ENCODE results near the gene IL17RE.
"Not testable (repeated sequence)": the region's sequence is repeated elsewhere in the genome, so short reads cannot be mapped to it uniquely, and the experiment has no call there.

Gene IL17RE

DNA sequence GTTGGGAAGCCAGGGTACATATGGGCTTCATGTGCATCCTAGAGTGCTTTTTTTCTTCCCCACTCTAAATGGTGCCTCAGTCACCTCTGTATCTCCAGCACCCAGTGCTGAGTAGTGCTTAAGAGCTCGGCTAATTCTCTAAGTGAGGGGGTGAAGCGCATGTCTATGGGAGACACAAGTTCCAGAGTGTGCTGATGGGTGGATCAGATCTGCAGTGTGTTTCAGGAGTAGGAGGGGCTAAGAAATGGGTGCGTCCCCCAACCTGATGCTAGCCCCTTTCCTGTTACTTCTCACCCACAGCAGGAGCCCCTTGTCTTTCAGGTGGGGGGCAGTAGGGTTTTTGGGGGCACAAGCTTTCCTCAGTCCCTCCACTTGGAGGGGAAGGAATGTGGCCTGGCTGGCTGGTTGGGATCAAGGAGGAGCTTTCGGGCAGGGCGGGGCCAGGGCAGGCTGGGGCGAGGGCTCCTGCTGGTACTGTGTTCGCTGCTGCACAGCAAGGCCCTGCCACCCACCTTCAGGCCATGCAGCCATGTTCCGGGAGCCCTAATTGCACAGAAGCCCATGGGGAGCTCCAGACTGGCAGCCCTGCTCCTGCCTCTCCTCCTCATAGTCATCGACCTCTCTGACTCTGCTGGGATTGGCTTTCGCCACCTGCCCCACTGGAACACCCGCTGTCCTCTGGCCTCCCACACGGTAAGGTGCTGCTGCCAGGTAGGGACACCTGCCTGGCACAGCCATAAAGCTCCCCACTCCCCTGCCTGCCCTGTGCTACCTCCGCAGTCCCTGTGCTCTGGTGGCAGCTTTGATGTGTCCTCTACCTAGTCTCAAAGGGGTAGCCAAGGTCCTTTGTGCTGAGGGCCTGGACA lies at the start of gene IL17RE:
TSS of gene IL17RE (plus strand) at position 477 of the 866 bp plus-strand sequence. CDS start at position 562, 85 bp downstream.
- DNase-seq (ENCODE audit: low read depth): no peak

GRCh38 chr3:9854291-9854940 lies 48.2 kb upstream of the IL17RE start:
- DNase-seq (ENCODE audit: low read depth): not testable (repeated sequence)

GRCh38 chr3:9855594-9855993 lies 47.1 kb upstream of the IL17RE start:
- DNase-seq (ENCODE audit: low read depth): no peak

- no peak for DNase-seq (ENCODE audit: low read depth)
Measured at GRCh38 chr3:9859530-9860025, 43.1 kb upstream of the IL17RE start.

DNA sequence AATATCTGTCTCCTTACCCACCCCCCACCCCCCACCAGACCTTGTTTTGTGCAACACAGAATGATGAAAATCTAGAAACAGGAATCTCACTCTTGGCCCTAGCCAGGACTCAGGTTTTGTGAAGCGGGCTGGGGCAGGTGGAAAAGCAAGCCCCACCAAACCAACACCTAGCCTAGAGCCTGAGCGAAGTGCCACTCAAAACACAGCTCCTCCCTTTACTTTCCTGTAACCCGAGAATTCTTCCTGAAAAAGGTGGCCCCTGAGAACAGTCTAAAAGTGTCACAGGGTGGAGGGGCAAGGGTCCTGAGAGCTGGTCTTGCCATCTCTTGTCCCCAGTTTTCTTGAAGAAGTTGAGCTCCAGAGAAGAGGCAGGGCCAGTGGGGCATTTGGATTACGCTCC lies 41.4 kb upstream of the IL17RE start:
- no peak for DNase-seq (ENCODE audit: low read depth)

DNA sequence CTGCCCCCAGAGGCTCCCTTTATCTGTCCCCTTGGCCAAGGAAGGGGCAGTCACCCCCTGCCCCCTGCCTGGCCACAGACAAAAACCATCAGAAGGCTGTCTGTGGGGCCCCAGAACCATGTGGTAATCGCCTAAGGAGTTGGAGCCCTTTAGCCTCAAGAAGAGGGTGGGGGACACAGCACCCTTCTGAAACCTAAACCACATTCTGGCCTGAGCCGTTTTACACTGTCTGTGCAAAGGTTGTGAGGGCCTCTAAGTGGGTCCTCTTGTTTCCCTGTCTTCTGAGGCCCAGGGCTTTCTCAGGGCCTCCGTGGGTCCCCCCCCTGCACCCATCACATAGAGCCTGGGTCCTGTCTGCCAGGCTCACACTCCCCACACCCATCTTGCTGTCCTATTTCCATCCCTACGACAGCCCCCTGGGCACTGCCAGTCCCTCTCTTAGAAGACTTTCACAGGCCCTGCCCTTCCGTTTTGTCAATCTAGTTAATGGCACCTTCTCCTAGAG lies 41.0 kb upstream of the IL17RE start:
- no peak for DNase-seq (ENCODE audit: low read depth)

DNA sequence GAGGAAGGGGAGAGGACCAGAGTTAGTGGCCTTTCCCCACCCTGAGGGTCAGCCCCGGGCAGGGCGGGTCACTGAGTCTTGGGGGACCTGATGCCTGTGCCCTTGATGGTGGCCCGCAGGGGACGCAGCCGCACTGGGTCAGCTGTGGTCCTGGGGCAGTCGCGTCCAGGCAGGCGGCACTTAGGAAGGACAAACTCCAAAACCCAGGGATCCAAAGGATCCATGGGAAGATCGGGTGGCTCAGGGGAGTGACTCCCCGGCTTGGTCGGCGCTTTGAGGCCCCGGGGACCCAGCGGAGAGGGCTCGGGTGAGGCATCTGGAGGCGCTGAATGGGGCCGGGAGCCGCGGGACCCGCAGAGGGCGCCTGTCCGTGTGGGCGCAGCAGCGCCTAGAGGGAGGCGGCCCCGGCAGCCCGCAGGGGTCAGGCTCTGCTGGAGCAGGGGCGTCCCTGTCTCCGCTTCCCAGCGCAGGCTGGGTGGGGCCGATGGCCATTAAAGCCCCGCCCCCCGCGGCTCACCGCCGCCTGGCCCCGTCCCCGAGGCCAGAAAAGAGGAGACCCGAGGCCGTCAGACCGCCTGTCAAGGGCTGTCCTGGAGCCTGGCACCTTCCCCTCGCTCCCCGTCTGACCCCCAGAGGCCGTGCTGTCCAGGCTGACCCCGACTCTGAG lies 40.1 kb upstream of the IL17RE start:
- peak; percentile 44 for DNase-seq (ENCODE audit: low read depth)

DNA sequence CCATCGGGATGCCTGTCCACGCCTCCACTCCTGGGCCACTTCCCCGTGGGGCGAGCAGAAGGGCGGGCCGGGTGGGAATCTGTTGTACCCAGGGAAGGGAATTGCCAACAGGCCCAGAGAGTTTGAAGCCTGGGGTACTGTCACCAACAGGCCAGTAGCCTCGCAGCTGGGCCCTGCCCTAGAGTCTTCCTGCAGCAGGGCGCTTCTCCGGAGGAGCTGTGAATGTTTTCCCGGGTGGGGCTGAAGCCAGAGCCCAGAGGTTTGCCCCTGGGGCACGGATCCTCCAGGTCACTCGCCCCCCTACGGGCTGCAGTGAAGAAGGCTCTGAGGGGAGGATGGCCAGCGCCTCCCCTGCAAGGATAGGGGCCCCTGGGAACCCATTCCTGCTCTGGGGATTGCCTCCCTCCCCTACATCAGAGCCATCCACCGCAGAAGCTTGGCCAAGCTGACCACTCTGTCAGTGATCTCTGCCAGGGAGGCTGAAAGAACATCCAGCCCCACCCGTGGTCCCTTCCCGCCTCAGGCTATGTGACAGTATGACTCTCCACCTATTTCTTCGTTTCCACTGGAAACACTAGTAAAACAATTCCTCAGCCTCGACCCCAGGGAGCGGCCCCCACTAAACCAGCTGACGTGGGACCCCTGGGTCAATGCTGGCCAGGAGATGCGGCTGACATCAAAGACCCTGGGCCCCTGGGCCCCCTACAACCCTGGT lies 39.4 kb upstream of the IL17RE start:
- DNase-seq (ENCODE audit: low read depth): no peak

DNA sequence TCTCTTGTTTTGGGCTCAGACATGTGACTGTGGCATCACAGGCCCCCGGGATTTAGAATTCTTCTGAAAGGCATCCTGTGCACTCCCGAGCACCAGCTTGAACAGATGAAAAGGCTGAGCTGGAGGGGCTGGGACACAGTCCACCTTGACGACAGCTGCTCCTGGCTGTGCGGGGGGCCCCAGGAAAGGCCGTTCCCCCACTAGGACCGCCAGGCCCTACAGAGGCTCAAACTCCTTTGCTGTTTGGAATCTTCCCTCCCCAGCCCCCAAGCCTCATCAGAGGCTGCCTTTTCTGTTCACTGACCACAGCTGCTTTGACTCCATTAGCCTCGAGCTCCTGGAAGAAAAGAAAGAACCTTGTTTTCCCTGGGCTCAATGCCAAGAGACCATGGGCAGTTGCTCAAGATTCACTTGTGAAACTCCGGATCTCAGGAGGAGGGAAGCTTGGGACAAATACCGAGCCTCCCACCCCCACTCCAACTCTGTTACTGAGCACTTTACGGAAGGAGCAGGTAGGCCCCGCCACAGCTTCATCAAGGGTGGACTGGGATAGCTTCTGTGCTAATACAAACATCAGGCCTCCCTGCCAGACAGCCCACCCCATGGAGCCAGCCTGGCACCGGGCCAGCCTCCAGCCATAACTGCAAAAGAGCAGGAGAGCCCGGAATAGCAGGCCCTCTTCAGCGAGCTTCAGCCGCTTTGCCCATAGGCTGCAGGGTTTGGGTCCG lies 38.3 kb upstream of the IL17RE start:
- DNase-seq (ENCODE audit: low read depth): peak; percentile 96

DNA sequence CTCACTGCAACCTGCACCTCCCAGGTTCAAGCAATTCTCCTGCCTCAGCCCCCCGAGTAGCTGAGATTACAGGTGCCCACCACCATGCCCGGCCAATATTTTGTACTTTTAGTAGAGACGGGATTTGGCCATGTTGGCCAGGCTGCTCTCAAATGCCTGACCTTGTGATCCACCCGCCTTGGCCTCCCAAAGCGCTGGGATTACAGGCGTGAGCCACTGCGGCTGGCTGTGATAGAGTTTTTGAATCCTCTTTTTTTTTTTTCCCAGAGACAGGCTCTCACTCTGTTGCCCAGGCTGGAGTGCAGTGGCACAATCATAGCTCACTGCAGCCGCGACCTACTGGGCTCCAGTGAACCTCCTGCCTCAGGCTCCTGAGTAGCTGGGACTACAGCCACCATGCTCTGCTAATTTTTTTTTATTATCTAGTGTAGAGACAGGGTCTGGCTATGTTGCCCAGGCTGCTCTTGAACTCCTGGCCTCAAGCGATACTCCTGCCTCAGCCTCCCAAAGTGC lies 37.5 kb upstream of the IL17RE start:
- not testable (repeated sequence) for DNase-seq (ENCODE audit: low read depth)

- DNase-seq (ENCODE audit: low read depth): peak; percentile 84
Measured at GRCh38 chr3:9866639-9867038, 36.0 kb upstream of the IL17RE start.

DNA sequence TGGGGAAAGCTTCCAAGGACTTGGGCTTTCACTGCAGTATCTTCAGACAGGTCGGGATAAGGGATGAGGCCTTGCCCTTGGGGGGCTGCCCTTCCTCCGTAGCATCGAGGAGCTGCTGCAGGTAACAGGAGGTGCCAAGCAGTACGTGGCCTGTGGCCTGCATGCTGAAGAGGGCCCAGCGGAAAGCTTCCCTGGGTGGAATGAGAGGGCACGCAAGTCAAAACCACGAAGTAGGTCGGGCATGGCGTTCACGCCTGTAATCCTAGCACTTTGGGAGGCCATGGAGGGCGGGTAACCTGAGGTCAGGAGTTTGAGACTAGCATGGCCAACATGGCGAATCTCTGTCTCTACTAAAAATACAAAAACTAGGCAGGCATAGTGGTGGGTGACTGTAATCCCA lies 35.5 kb upstream of the IL17RE start:
- DNase-seq (ENCODE audit: low read depth): no peak

GRCh38 chr3:9869955-9870354 lies 32.7 kb upstream of the IL17RE start:
- no peak for DNase-seq (ENCODE audit: low read depth)

- DNase-seq (ENCODE audit: low read depth): peak; percentile 67
Measured at GRCh38 chr3:9870978-9871377, 31.7 kb upstream of the IL17RE start.

- DNase-seq (ENCODE audit: low read depth): not testable (repeated sequence)
Measured at GRCh38 chr3:9872067-9872466, 30.6 kb upstream of the IL17RE start.

- DNase-seq (ENCODE audit: low read depth): no peak
Measured at GRCh38 chr3:9875448-9875847, 27.2 kb upstream of the IL17RE start.

- not testable (repeated sequence) for DNase-seq (ENCODE audit: low read depth)
Measured at GRCh38 chr3:9876255-9876654, 26.4 kb upstream of the IL17RE start.

DNA sequence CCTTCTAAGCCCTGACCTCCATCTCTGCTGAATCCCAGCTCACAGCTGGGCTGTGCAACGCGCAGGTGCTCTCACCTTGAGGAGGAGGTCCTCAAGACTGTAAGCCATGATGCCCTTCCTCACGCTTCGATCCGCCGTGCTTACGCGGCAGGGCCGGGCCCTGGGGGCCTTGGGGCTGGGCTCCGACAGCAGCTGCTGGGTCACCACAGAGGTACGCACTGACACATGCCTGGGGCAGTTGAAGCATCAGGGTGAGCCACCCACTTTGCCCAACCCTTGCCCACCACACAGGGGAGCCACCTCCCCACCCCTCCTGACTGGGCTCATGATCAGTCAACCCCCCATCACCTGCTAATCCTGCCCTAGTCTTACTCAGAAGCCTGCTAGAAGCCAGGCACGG lies 25.7 kb upstream of the IL17RE start:
- no peak for DNase-seq (ENCODE audit: low read depth)

DNA sequence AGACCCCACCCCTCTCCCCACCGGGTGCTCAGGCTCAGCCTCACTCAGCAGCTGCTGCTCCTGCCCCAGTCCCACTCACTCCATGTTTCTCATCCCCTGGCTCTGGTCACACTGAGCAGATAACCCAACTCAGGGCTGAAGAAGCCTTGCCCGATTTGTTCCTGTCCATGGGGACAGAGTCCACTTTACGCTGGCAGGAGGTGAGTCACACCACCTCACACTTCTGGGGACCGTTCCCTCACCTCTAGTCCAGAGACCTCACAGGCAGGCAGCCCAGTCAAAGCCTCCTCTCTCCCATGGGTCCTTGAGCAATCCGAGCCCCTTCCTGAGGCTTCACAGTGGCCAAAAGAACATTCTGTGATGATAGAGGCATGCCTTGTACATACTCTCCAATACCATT lies 23.9 kb upstream of the IL17RE start:
- DNase-seq (ENCODE audit: low read depth): no peak

- DNase-seq (ENCODE audit: low read depth): peak; percentile 29
Measured at GRCh38 chr3:9879830-9880549, 22.7 kb upstream of the IL17RE start, which contains the start of gene CIDEC. Gene CIDEC, minus strand, starts transcription at chr3:9880253. Its CDS starts 1,767 bp downstream, at chr3:9878486.
